ENCODE data around the gene CNST. TPM values are rescaled to one million over a fixed set of nuclear protein-coding genes. Genes with fewer than 3 reads are reported as not detected.

The CNST gene
- total and polyA plus RNA-seq, 2 of the 13 experiments (the other 11 are each of a cell fraction or from before 2014, with no cell fraction given): 6.3 to 12.4 TPM

- peak; percentile 72; the same call in 1 of the 2 replicates for TF ChIP-seq SIX1 (CRISPR knock-in tag; IDR thresholded peaks at IDR 0.05; ENCODE audit: borderline replicate concordance)
- no peak for TF ChIP-seq PBX2 (CRISPR knock-in tag; IDR thresholded peaks at IDR 0.05)
- peak; percentile 35; the same call in 1 of the 2 replicates for TF ChIP-seq TBX2 (CRISPR knock-in tag; IDR thresholded peaks at IDR 0.05; ENCODE audit: borderline replicate concordance)
- TF ChIP-seq ISL2 (CRISPR knock-in tag; IDR thresholded peaks at IDR 0.05): 0 out of 2 replicates have a peak, but pooled peaks have one; percentile 44
- TF ChIP-seq NR2C2 (CRISPR knock-in tag; IDR thresholded peaks at IDR 0.05; ENCODE audit: borderline replicate concordance): peak; percentile 46; the same call in 1 of the 2 replicates
- TF ChIP-seq ARID3A (IDR thresholded peaks at IDR 0.05; ENCODE audit: low read depth, low read length): peak; percentile 95
- TF ChIP-seq ZNF644 (CRISPR knock-in tag; IDR thresholded peaks at IDR 0.05; ENCODE audit: low read depth): 0 out of 2 replicates have a peak, but pooled peaks have one; percentile 17
- peak; percentile 89 for TF ChIP-seq NCOR1 (IDR thresholded peaks at IDR 0.05; ENCODE audit: borderline replicate concordance, low read length)
- TF ChIP-seq KLF6 (CRISPR knock-in tag; IDR thresholded peaks at IDR 0.05): no peak
- TF ChIP-seq FOXP4 (CRISPR knock-in tag; IDR thresholded peaks at IDR 0.05): peak; percentile 70
- TF ChIP-seq HDAC1 (CRISPR knock-in tag; IDR thresholded peaks at IDR 0.05): peak; percentile 79
- no peak for TF ChIP-seq GABPA (IDR thresholded peaks at IDR 0.05; ENCODE audit: low read depth, low read length)
- peak; percentile 51 for TF ChIP-seq GABPA (CRISPR knock-in tag; IDR thresholded peaks at IDR 0.05; ENCODE audit: low read depth)
- TF ChIP-seq MEIS1 (CRISPR knock-in tag; IDR thresholded peaks at IDR 0.05; ENCODE audit: borderline replicate concordance): peak; percentile 52; the same call in 1 of the 2 replicates
- TF ChIP-seq AHDC1 (CRISPR knock-in tag; IDR thresholded peaks at IDR 0.05; ENCODE audit: borderline replicate concordance): peak; percentile 90; the same call in 1 of the 2 replicates
- peak; percentile 70 for TF ChIP-seq ZGPAT (CRISPR knock-in tag; IDR thresholded peaks at IDR 0.05)
- TF ChIP-seq FOXP1 (IDR thresholded peaks at IDR 0.05): no peak
- peak; percentile 68; the same call in 1 of the 2 replicates for TF ChIP-seq FOXP1 (CRISPR knock-in tag; IDR thresholded peaks at IDR 0.05)
- peak; percentile 69; the same call in 1 of the 2 replicates for TF ChIP-seq ZNF792 (CRISPR knock-in tag; IDR thresholded peaks at IDR 0.05)
Measured at GRCh38 chr1:246709835-246710234, 143.6 kb downstream of the CNST start (continued).

All from HepG2 (cell line).